NCI-H510A (cell line): ENCODE results near the gene BCR.

ENCODE experiments used
- DNase-seq: peaks from one replicate; lab custom pipeline; 2025; lab: John Stamatoyannopoulos, UW

BCR gene

GRCh38 chr22:23245799-23246136, 65.5 kb downstream of the BCR start:
- no peak for DNase-seq

DNA sequence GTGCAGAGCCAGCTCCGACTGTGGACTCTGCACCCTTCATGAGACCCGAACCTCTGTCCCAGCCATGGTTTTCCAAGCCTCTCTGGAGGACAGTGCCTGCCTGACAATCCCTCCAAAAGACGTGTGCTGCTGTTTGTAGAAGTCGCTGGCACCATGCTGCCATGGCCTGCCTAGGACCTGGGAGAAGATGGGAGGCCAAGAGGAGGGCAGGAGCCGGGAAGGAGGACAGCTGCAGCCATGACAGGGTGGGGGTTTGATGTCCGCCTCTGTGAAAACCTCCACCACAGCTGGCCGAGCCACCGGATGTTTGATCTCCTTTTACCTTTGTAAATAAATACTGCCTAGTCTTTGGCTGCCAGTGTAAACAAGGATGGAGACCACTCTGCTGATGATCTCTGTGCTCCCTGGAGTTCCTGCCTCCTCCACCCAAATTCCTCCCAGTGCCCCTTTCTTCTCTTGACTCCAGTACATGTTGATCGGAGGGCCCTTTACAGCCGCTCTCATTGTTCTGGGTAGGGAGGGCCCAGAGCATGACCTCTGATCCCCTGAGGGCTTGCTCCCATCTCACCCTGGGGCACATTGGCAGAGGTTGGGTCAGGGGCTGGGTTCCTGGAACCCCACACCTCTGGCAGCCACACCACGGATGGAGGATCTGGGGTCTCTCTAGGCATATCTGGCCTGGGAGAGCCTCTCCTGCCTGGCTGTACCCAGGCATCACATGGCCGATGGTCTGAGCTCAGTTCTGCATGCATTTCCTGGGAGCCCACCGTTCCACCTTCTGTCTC, 66.9 kb downstream of the BCR start:
- DNase-seq: peak; percentile 59

DNA sequence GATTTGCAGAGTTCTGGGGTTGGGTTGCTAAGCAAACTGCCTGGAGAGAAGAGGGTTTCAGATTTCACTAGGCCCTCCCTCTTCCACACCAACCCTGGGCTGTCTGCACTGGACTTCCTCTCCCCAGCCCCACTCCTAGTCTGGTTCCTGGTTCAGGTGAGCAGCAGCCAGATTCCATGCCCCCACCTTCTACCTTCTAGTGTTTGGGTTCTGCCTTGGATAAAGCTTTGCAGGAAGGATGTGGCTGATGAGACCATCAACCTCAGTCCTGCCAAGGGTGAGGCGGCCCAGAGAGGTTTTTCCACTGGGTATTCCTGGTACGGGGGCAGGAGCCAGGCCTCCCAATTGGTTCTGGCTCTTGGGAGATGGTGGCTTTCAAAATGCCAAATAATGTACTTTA, 68.3 kb downstream of the BCR start:
- DNase-seq: peak; percentile 57

DNA sequence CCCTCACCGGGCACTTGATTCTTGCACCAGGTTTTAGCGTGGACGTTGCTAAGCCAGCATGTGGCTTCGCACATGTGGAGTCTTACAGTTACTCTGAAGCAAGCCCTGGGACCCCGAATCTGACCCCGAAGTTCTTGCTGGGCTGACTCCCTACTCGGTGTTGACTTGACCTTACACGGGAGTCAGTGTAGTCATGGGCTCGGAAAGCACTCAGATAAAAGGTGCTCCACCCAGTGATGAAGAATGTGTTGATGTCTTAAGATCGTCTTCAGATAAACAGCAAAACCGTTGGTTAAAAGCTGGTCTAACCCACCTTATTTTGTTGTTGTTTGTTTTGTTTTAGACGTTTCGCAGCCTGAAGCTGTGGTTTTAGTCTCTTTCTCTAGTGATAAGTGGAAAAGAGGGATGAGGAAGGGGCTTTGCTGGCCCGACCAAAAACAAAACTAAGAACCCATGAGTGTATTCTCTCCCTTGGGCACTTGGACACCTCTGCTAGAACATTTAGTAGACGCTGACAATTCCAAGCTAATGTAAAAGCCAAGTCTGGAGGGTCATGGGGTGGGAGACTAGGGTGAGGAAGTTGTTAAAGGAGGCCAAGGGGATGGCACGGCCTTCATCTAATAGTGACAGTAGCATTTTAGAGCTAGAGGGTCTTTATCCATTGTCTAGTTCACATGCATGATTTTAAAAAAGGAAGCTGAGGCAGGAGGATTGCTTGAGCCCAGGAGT, 69.9 kb downstream of the BCR start:
- DNase-seq: no peak

GRCh38 chr22:23250785-23251363, 70.6 kb downstream of the BCR start:
- no peak for DNase-seq

- DNase-seq: no peak
Measured at GRCh38 chr22:23251445-23252093, 71.3 kb downstream of the BCR start.

- DNase-seq: no peak
Measured at GRCh38 chr22:23253475-23254055, 73.3 kb downstream of the BCR start.

DNA sequence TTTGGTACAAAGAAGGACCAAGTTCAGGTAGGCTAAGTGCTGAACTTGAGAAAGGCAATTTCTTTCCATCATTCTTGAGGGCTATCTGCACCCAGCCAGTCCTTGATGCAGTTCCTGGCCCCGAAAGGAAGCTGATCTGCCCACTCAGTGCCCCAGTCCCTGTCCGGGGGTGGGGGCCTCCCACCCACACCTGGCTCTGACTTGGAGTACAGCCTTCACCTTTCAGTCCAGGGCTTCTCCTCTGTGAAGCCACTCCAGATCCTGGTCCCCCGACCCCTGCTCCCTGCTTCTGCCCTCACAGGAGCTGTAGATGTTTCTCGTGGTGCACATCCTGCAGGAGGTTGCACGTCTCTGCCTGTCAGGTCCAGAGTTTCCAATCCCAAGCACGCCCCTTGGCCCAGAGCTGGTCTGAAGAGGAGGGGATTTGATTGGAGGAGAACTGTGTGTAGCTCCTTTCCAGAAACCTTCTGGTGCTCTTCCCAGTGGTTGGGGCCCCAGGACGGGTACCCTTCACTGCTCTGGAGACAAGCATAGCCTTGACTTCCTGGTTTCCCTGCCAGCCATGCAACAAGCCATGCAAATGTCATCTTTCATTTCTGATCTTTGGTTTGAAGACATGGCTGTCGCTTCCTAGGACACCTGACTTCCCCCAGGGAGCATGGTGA, 75.3 kb downstream of the BCR start:
- no peak for DNase-seq

DNA sequence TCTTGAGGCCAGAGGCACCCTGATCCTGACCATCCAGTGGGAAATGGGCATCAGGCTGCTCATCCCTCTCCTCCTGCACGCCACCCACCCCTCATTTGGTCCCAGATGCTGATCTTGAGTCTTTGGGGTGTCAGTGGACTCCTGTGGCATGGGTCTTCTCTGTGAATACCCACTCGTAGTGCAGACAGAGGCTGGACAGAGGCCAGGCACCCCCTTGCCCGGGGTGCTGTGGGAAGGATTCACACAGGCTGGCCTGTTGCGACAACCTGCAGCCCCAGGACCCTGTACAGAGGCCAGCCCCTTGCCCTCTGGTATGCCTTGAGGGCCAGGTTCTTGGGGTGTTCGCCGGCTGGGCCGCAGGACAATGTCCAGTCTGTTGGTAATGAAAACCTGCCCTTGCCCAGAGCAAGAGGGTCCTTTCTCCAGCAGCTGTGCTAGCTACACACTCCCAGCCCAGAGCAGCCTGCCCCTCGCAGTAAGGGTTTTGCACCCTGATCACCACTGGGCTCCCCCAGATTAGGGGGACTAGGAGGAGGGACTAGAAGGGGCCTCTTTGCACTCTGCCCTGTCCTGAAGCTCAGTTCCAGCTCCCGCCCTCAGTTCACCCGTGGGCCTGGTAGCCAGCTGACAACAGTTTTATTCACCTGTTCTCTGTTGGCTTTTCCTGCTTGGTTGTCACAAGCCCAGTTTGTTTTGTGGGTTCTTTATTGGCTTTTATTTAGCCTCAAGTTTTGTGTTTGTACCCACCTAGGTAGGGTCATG, 76.0 kb downstream of the BCR start:
- DNase-seq: no peak

DNA sequence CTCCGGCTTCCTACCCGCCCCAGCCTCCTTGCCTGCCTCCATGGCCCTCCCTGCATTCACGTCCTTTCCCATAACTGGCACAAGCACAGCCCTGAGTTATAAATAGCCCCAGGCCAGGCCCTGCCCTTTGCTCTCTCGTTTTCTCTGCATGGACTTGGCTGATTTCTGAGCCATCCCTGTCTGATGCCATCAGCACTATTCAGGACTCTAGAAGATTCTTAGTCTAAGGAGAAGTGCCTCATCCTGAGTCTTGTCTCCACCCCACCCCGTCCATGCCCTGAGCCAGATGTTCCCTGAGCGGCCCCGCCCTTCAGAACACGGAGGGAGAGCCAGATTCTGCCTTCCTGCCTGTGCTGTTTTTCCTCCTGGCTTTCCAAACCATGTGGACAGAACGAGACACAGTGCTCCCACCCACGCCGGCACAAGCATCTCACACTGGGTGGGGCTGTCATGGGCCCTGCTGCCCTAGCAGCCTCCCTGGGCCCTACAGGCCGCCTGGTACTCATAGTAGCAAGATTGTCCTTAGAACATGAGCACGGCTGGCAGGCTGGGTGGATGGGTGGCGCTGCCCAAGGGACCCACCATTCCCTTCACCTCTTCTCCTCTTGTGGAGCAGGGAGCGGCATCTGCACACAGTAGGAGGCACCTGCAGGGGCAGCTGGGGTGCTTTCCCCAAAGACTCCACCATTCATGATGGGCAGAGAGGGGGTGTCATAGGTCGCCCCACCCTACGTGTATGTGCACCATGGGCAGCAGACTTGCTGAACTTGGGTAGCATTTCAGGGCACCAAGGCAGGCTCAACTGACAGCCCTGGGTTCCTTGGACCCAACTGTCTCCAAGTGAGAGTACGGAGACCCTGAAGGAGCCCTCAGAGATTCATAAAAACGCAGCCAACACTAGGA, 76.9 kb downstream of the BCR start:
- DNase-seq: no peak

DNA sequence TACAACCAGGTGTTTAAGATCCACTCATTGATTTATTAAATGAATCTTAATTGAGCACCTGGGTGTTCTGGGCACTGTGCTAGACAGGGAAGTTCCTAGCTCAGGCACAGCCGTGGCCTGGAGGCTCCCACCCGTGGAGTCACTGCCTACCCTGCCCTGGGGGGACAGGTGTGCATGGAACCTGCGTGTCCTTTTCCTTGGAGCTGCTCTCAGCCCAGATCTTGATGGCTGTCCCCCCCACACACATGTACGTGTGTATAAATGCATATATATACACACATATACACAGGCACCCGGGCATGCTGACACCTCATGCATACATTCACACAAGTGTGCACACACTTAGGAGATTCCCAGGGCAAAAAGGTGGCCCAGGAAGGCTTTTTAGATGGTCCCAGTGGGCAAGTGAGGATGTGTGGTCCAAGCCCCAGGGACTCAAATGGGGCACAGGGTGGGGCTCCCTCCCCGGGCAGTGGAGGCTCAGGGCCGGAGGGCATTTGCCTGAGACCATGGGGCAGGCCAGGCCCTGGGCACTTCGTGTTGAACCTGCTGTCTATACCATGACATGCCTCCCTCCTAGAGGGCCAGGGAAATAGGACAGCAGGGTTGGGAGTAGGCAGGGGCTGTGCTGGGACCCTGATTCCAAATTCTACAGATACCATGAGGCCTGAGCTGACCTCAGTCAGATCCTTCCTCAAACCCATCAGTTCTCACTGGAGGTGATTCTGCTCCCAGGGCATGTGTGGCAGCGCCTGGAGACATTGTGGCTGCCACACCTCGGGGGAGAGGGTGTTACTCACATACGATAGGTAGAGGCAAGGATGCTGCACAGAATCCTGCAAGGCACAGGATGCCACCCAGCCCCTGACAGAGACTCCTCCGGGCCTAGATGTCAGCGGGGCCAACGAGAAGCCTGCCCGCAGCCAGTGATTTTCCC, 77.8 kb downstream of the BCR start:
- no peak for DNase-seq

DNA sequence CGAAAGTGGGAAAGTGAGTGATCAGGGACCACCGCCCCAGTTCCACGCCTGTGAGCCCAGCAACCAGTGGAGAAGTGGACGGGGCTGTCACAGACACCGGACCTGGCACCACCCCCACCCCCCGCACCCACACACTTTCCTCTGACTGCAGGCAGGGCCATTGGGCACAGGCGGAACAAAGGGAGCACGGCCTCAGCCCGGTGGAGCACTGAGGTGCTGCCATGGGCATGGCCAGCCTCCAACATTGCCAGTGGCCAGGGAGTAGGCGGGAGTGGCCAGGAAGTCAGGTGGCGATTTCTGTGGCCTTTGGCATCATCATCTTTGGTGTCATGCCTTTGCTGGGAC, 78.5 kb downstream of the BCR start:
- no peak for DNase-seq

- no peak for DNase-seq
Measured at GRCh38 chr22:23259916-23260644, 79.8 kb downstream of the BCR start.

- DNase-seq: no peak
Measured at GRCh38 chr22:23260645-23261581, 80.6 kb downstream of the BCR start.

DNA sequence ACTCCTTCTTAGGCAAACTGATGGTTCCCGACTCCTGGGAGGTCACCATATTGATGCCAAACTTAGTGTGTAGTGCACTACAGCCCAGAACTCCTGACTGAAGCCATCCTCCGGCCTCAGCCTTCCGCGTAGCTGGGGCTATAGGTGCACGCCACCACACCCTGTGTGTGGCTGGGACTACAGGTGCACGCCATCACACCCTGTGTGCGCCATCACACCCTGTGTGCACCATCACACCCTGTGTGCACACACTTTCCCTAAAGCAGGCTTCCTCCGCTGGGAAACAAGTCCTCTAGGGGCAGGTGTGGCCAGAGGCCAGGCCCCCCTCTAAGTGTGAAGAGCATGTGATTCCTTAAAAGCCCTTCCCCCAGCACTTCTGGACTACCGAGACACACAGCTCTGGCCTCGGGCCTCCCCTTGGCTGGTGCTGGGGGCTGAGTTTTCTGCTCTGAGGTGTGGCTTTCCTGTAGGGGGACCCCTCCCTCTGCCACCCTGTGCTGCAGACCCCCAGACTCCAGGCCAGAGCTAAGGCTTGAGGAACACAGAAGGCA, 81.7 kb downstream of the BCR start:
- DNase-seq: no peak

- DNase-seq: no peak
Measured at GRCh38 chr22:23262518-23263332, 82.4 kb downstream of the BCR start.
